H9 (cell line): ENCODE results near the gene CPM. TPM values are rescaled to one million over a fixed set of nuclear protein-coding genes. Genes with fewer than 3 reads are reported as not detected.

Experiments
- DNase-seq: peaks from one replicate; pipeline ENCODE4 v3.0.0-alpha.2; 2017
- H2AFZ ChIP-seq: one replicate; pipeline ENCODE4 v1.6.1; 2013; ENCODE audit warnings: mild to moderate bottlenecking, low read length, control low read depth, moderate library complexity
- H2AK5ac ChIP-seq: 2 replicates; pipeline ENCODE4 v1.6.1; 2013; ENCODE audit warnings: low read length, control low read depth, mixed read lengths; ENCODE audit not compliant: insufficient read length
- H2BK120ac ChIP-seq: one replicate; pipeline ENCODE4 v1.6.1; 2013; ENCODE audit warnings: low read depth, mild to moderate bottlenecking, low read length, control low read depth, inconsistent platforms; ENCODE audit not compliant: poor library complexity, severe bottlenecking
- H2BK12ac ChIP-seq: 2 replicates; pipeline ENCODE4 v1.6.1; 2013; ENCODE audit warnings: low read length, control low read depth, mixed read lengths, low read depth; ENCODE audit not compliant: insufficient read length
- H2BK15ac ChIP-seq: 2 replicates; pipeline ENCODE4 v1.6.1; 2013; ENCODE audit warnings: low read depth, low read length, control low read depth
- H2BK20ac ChIP-seq: one replicate; pipeline ENCODE4 v1.6.1; 2013; ENCODE audit warnings: low read depth, mild to moderate bottlenecking, low read length, control low read depth, inconsistent platforms; ENCODE audit not compliant: poor library complexity, severe bottlenecking
- H2BK5ac ChIP-seq: 2 replicates; pipeline ENCODE4 v1.6.1; 2013; ENCODE audit warnings: low read length, control low read depth, mixed read lengths; ENCODE audit not compliant: insufficient read length
- H3K14ac ChIP-seq: 2 replicates; pipeline ENCODE4 v1.6.1; 2013; ENCODE audit warnings: low read length, control low read depth; ENCODE audit not compliant: insufficient read depth
- H3K18ac ChIP-seq: 2 replicates; pipeline ENCODE4 v1.6.1; 2013; ENCODE audit warnings: low read depth, mild to moderate bottlenecking, mixed read lengths, low read length, control low read depth; ENCODE audit not compliant: insufficient read length
- H3K23ac ChIP-seq: 2 replicates; pipeline ENCODE4 v1.6.1; 2013; ENCODE audit warnings: low read length, control low read depth, mixed read lengths, low read depth; ENCODE audit not compliant: insufficient read length
- H3K23me2 ChIP-seq: 2 replicates; pipeline ENCODE4 v1.6.1; 2013; ENCODE audit warnings: low read depth, mild to moderate bottlenecking, mixed read lengths, low read length, control low read depth; ENCODE audit not compliant: insufficient read length, poor library complexity, severe bottlenecking
- H3K27ac ChIP-seq: 2 replicates; pipeline ENCODE4 v1.5.1; 2013; ENCODE audit warnings: low read length, control low read depth, mixed read lengths, low read depth; ENCODE audit not compliant: insufficient read length
- H3K27me3 ChIP-seq: 2 replicates; pipeline ENCODE4 v1.6.1; 2013; ENCODE audit warnings: low read length, control low read depth, inconsistent platforms; ENCODE audit not compliant: insufficient read depth
- H3K4ac ChIP-seq: 2 replicates; pipeline ENCODE4 v1.6.1; 2013; ENCODE audit warnings: low read depth, mild to moderate bottlenecking, control low read depth, inconsistent platforms, low read length, moderate library complexity
- H3K4me1 ChIP-seq: 2 replicates; pipeline ENCODE4 v1.6.1; 2013; ENCODE audit warnings: low read length, control low read depth, inconsistent platforms; ENCODE audit not compliant: insufficient read depth
- H3K4me2 ChIP-seq: 2 replicates; pipeline ENCODE4 v1.6.1; 2013; ENCODE audit warnings: low read length, control low read depth, mixed read lengths; ENCODE audit not compliant: insufficient read length, insufficient read depth
- H3K56ac ChIP-seq: 2 replicates; pipeline ENCODE4 v1.6.1; 2013; ENCODE audit warnings: low read depth, mild to moderate bottlenecking, mixed read lengths, low read length, control low read depth; ENCODE audit not compliant: insufficient read length
- H3K79me1 ChIP-seq: 2 replicates; pipeline ENCODE4 v1.6.1; 2013; ENCODE audit warnings: low read depth, mild to moderate bottlenecking, moderate library complexity, low read length, control low read depth, inconsistent platforms; ENCODE audit not compliant: insufficient read depth, poor library complexity, severe bottlenecking
- H3K79me2 ChIP-seq: 2 replicates; pipeline ENCODE4 v1.6.1; 2013; ENCODE audit warnings: low read length, control low read depth, inconsistent platforms; ENCODE audit not compliant: insufficient read depth
- H3K9ac ChIP-seq: 2 replicates; pipeline ENCODE4 v1.6.1; 2013; ENCODE audit warnings: low read length, control low read depth, mixed read lengths; ENCODE audit not compliant: insufficient read length; ENCODE audit errors: extremely low read depth
- H3K9me3 ChIP-seq: one replicate; pipeline ENCODE4 v1.6.1; 2013; ENCODE audit warnings: low read depth, low read length, inconsistent platforms; ENCODE audit not compliant: control insufficient read depth
- H3T11ph ChIP-seq: one replicate; pipeline ENCODE4 v1.6.1; 2013; ENCODE audit warnings: mild to moderate bottlenecking, low read length, control low read depth, inconsistent platforms
- H4K20me1 ChIP-seq: one replicate; pipeline ENCODE4 v1.6.1; 2013; ENCODE audit not compliant: control insufficient read depth, insufficient read length, insufficient read depth
- H4K5ac ChIP-seq: 2 replicates; pipeline ENCODE4 v1.6.1; 2013; ENCODE audit warnings: low read depth, mild to moderate bottlenecking, mixed read lengths, low read length, control low read depth; ENCODE audit not compliant: insufficient read length
- H4K8ac ChIP-seq: replicated peaks from 2 replicates; pipeline ENCODE4 v1.6.1; 2013; ENCODE audit warnings: low read length, control low read depth, mixed read lengths, low read depth; ENCODE audit not compliant: insufficient read length
- H4K91ac ChIP-seq: 2 replicates; pipeline ENCODE4 v1.6.1; 2013; ENCODE audit warnings: low read depth, mild to moderate bottlenecking, moderate library complexity, mixed read lengths, low read length, control low read depth; ENCODE audit not compliant: insufficient read length
- H3K27ac Mint-ChIP-seq, 3 experiments: 2 replicates in 2 of 3; 3 replicates in 1 of 3; pipeline ENCODE4 v1.8.0; 2020 to 2021; ENCODE audit warnings: mixed read lengths in 3 of 3, mild to moderate bottlenecking in 1 of 3, moderate library complexity in 1 of 3
- H3K27me3 Mint-ChIP-seq: 2 replicates; pipeline ENCODE4 v1.8.0; 2021; ENCODE audit warnings: low read depth, mild to moderate bottlenecking, moderate library complexity, mixed read lengths
- H3K36me3 Mint-ChIP-seq, 3 experiments: 2 replicates in 2 of 3; 3 replicates in 1 of 3; pipeline ENCODE4 v1.8.0; 2020 to 2021; ENCODE audit warnings: low read depth in 3 of 3, mixed read lengths in 3 of 3; ENCODE audit not compliant: insufficient read depth in 1 of 3
- H3K4me1 Mint-ChIP-seq, 2 experiments: 2 replicates each; pipeline ENCODE4 v1.8.0; 2020; ENCODE audit warnings: mixed read lengths in 2 of 2
- H3K4me3 Mint-ChIP-seq, 2 experiments: 2 replicates in 1 of 2; 3 replicates in 1 of 2; pipeline ENCODE4 v1.8.0; 2020 to 2021; ENCODE audit warnings: mild to moderate bottlenecking in 2 of 2, mixed read lengths in 2 of 2, moderate library complexity in 1 of 2
- H3K9me3 Mint-ChIP-seq, 2 experiments: 2 replicates in 1 of 2; 3 replicates in 1 of 2; pipeline ENCODE4 v1.8.0; 2020; ENCODE audit warnings: mild to moderate bottlenecking in 2 of 2, mixed read lengths in 2 of 2, moderate library complexity in 1 of 2
- CTCF ChIP-seq: fragments of 200-600 bp; sonication (generic); conservative IDR thresholded peaks from 3 replicates; pipeline ENCODE4 v1.8.0; 2021; ENCODE audit warnings: antibody characterized with exemption, mild to moderate bottlenecking
- WGBS: extraction: QIAGEN DNeasy Blood & Tissue Kit; methylation state at CpG from one replicate; pipeline ENCODE4 v1.1.7; 2013; ENCODE audit warnings: missing lambda C conversion rate, low lambda C conversion rate, mixed read lengths; ENCODE audit not compliant: insufficient read length; ENCODE audit errors: extremely low coverage; 5-methylcytosine and 5-hydroxymethylcytosine counted together
- total RNA-seq: library from RNA; stranded (reverse); gene quantifications from 2 replicates; pipeline ENCODE4 v1.2.1, GENCODE V29; 2021

Gene CPM
- total RNA-seq, 1 experiment from 2014 or later = 1.2 TPM

- Histone ChIP-seq H3K23me2 (no peaks in the 10 kb centered on the region), H3K79me2 (no peaks in the 10 kb centered on the region), H3K56ac (no peak overlapping the region), H2BK15ac (no peak overlapping the region), H3K79me1 (no peaks in the 10 kb centered on the region), H3K9ac (no peak overlapping the region), H3T11ph (no peak overlapping the region), H2BK5ac (no peak overlapping the region), H3K9me3 (no peaks in the 10 kb centered on the region), H2AFZ (no peak overlapping the region), H3K4ac (no peak overlapping the region), H3K18ac (no peak overlapping the region), H4K91ac (no peak overlapping the region), H3K4me1 (no peaks in the 10 kb centered on the region), H3K14ac (no peak overlapping the region), H3K4me2 (no peak overlapping the region), H4K20me1 (no peaks in the 10 kb centered on the region), H4K5ac (no peak overlapping the region), H4K8ac (no peak overlapping the region), H2BK120ac (no peak overlapping the region), H2BK12ac (no peak overlapping the region), H2BK20ac (no peak overlapping the region), H2AK5ac (no peak overlapping the region), H3K27ac (no peak overlapping the region), H3K23ac (no peak overlapping the region), H3K27me3 (no peaks in the 10 kb centered on the region)
- no CpG with 5 or more reads among the region's 7 CpGs for WGBS
- peaks cover 36 to 83% (median 63%) of the 10 kb centered on the region in 3 experiments; a peak in 6 of 7 replicates for H3K36me3 Mint-ChIP-seq
- H3K4me1 Mint-ChIP-seq = peaks cover 9 to 20% of the 10 kb centered on the region in 2 experiments
- H3K4me3 Mint-ChIP-seq = no peak overlapping the region
- no peak for TF ChIP-seq CTCF
- H3K27me3 Mint-ChIP-seq = no peaks in the 10 kb centered on the region
- H3K9me3 Mint-ChIP-seq = no peaks in the 10 kb centered on the region
- H3K27ac Mint-ChIP-seq = no peak overlapping the region
- DNase-seq = no peak
Measured at GRCh38 chr12:68828672-68829068, 104.3 kb downstream of the CPM start.
